ENCODE results near the gene FAM72A.
A peak's percentile ranks its signal among the peaks of the same experiment; 100 is the strongest.
"Not testable (repeated sequence)": the region's sequence is repeated elsewhere in the genome, so short reads cannot be mapped to it uniquely, and the experiment has no call there.

The FAM72A gene

DNA sequence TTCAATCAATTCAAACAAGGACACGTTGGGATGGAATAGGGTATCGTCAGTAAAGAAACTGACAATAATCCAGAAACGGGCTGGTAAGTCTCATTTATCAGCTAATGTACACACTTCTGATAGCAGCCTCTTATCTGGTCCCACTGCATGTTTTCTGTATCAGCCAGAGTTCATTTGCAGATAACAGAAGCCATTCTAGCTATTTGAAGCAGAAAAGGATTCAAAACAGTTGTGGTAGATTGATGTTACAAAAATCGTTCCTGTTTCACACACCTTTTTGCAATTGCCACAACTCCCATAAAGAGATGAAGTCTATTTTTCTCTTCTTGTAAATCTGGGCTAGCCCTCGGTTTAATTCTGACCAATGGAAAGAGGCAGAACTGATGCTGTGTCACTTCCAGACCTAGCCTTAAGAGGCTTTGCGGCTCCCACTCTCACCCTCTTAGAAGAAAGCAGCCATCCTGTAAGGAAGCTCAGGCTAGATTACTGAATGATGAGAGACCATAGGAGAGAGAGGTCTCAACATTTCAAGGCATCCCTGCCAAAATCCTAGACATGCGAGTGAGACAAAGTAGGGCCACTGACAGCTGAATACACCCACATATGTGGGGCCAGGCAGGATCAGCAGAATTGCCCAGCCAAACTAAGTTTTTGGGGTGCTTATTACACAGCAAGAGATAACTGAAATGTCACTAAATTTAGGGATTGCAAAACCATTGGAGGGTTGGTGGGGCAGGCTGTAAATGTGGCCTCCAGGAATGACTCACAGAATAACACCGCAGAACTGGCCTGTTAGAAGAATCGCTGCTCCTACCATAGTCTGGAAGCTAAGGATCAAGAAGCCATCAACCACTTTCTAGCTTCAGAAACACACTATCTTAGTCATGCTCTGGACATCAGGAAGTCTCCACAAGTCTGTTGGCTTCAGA is 24.3 kb downstream of the FAM72A start:
- peak; percentile 4 for DNase-seq
- not testable (repeated sequence) for H3K36me3 ChIP-seq (ENCODE audit: control insufficient read depth, insufficient read depth, low read length); H3K27ac ChIP-seq (ENCODE audit: low read depth, low read length); H2BK5ac ChIP-seq (ENCODE audit: low read length); H3K23ac ChIP-seq (ENCODE audit: low read length); H3K4me3 ChIP-seq (ENCODE audit: low read length); H3K79me1 ChIP-seq (ENCODE audit: low read length); H3K27me3 ChIP-seq (ENCODE audit: insufficient read depth, low read length, poor library complexity); H3K79me2 ChIP-seq (ENCODE audit: control insufficient read depth, insufficient read depth, low read length); H3K9ac ChIP-seq (ENCODE audit: low read length); H3K18ac ChIP-seq (ENCODE audit: low read length); H2AK5ac ChIP-seq (ENCODE audit: low read length); H2BK15ac ChIP-seq (replicated peaks; ENCODE audit: low read depth); H2BK120ac ChIP-seq (ENCODE audit: low read depth, low read length); H3K4me1 ChIP-seq (ENCODE audit: control insufficient read depth, low read depth, low read length); H4K8ac ChIP-seq (ENCODE audit: low read depth, low read length); H3K4me2 ChIP-seq (ENCODE audit: low read length); H4K5ac ChIP-seq (ENCODE audit: low read length); H3K56ac ChIP-seq (ENCODE audit: low read length); H3K4ac ChIP-seq (ENCODE audit: low read depth, low read length)
- WGBS (ENCODE audit: extremely low coverage, insufficient coverage, low lambda C conversion rate) = no CpG with 5 or more reads among the region's 9 CpGs

GRCh38 chr1:206176114-206176502 is 26.5 kb downstream of the FAM72A start:
- not testable (repeated sequence) for H2AK5ac ChIP-seq (ENCODE audit: low read length); H3K4me1 ChIP-seq (ENCODE audit: control insufficient read depth, low read depth, low read length); H2BK120ac ChIP-seq (ENCODE audit: low read depth, low read length); H4K8ac ChIP-seq (ENCODE audit: low read depth, low read length); H3K36me3 ChIP-seq (ENCODE audit: control insufficient read depth, insufficient read depth, low read length); H2BK5ac ChIP-seq (ENCODE audit: low read length); H3K4ac ChIP-seq (ENCODE audit: low read depth, low read length); H3K27me3 ChIP-seq (ENCODE audit: insufficient read depth, low read length, poor library complexity); H3K9ac ChIP-seq (ENCODE audit: low read length); H3K18ac ChIP-seq (ENCODE audit: low read length); H3K23ac ChIP-seq (ENCODE audit: low read length); H2BK15ac ChIP-seq (replicated peaks; ENCODE audit: low read depth); H3K4me3 ChIP-seq (ENCODE audit: low read length); DNase-seq; H3K56ac ChIP-seq (ENCODE audit: low read length); H3K79me2 ChIP-seq (ENCODE audit: control insufficient read depth, insufficient read depth, low read length); H3K27ac ChIP-seq (ENCODE audit: low read depth, low read length); H4K5ac ChIP-seq (ENCODE audit: low read length); H3K4me2 ChIP-seq (ENCODE audit: low read length); H3K79me1 ChIP-seq (ENCODE audit: low read length)
- WGBS (ENCODE audit: extremely low coverage, insufficient coverage, low lambda C conversion rate) = no CpG with 5 or more reads among the region's 2 CpGs

GRCh38 chr1:206175459-206176113 is 27.1 kb downstream of the FAM72A start:
- not testable (repeated sequence) for H3K4me3 ChIP-seq (ENCODE audit: low read length); H3K4me2 ChIP-seq (ENCODE audit: low read length); H3K36me3 ChIP-seq (ENCODE audit: control insufficient read depth, insufficient read depth, low read length); H3K4ac ChIP-seq (ENCODE audit: low read depth, low read length); H2BK5ac ChIP-seq (ENCODE audit: low read length); H3K27me3 ChIP-seq (ENCODE audit: insufficient read depth, low read length, poor library complexity); H3K27ac ChIP-seq (ENCODE audit: low read depth, low read length); H3K18ac ChIP-seq (ENCODE audit: low read length); H3K79me1 ChIP-seq (ENCODE audit: low read length); H2AK5ac ChIP-seq (ENCODE audit: low read length); H4K8ac ChIP-seq (ENCODE audit: low read depth, low read length); H3K79me2 ChIP-seq (ENCODE audit: control insufficient read depth, insufficient read depth, low read length); H3K56ac ChIP-seq (ENCODE audit: low read length); H3K4me1 ChIP-seq (ENCODE audit: control insufficient read depth, low read depth, low read length); H2BK15ac ChIP-seq (replicated peaks; ENCODE audit: low read depth); H3K23ac ChIP-seq (ENCODE audit: low read length); H3K9ac ChIP-seq (ENCODE audit: low read length); H2BK120ac ChIP-seq (ENCODE audit: low read depth, low read length); H4K5ac ChIP-seq (ENCODE audit: low read length)
- DNase-seq = peak; percentile 22
- no CpG with 5 or more reads among the region's 4 CpGs for WGBS (ENCODE audit: extremely low coverage, insufficient coverage, low lambda C conversion rate)

DNA sequence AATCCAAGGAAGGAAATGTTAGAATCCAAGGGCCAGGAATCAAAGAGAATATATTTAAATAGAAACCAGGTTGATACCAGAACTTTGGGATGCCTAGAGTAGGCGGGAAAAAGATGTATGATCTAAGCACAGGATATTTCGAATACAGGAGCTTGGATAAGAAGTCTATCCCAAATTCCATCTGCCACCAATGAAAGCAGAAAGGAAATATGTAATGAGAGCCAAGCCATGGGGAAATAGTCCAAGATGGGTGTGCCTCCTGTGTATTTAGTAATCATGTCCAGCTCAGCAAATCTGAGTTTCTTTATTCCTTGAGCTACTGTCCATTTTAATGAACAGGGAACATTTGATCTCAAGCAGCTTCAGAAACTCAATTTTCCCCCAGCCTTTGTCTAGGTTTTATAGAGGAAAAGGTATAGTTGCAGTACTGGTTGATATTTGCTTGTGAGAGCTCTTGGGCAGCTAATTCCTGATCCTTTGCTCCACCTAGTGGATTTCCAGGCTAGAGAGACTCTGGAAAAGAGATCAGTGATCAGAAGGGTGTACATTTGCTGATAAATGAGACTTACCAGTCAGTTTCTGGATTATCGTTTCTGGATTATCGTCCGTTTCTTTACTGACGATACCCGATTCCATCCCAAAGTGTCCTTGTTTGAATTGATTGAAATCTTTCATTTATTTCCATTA is 28.3 kb downstream of the FAM72A start:
- not testable (repeated sequence) for H2BK15ac ChIP-seq (replicated peaks; ENCODE audit: low read depth); H3K4me3 ChIP-seq (ENCODE audit: low read length); H3K27me3 ChIP-seq (ENCODE audit: insufficient read depth, low read length, poor library complexity); H3K79me2 ChIP-seq (ENCODE audit: control insufficient read depth, insufficient read depth, low read length); H2BK120ac ChIP-seq (ENCODE audit: low read depth, low read length); H3K36me3 ChIP-seq (ENCODE audit: control insufficient read depth, insufficient read depth, low read length); H3K4me1 ChIP-seq (ENCODE audit: control insufficient read depth, low read depth, low read length); H3K79me1 ChIP-seq (ENCODE audit: low read length); H3K27ac ChIP-seq (ENCODE audit: low read depth, low read length); H3K4me2 ChIP-seq (ENCODE audit: low read length); H3K23ac ChIP-seq (ENCODE audit: low read length); H2BK5ac ChIP-seq (ENCODE audit: low read length); H4K5ac ChIP-seq (ENCODE audit: low read length); H2AK5ac ChIP-seq (ENCODE audit: low read length); H3K56ac ChIP-seq (ENCODE audit: low read length); H3K9ac ChIP-seq (ENCODE audit: low read length); H4K8ac ChIP-seq (ENCODE audit: low read depth, low read length); H3K4ac ChIP-seq (ENCODE audit: low read depth, low read length); H3K18ac ChIP-seq (ENCODE audit: low read length); DNase-seq
- no CpG with 5 or more reads among the region's 7 CpGs for WGBS (ENCODE audit: extremely low coverage, insufficient coverage, low lambda C conversion rate)

- not testable (repeated sequence) for H3K27me3 ChIP-seq (ENCODE audit: insufficient read depth, low read length, poor library complexity); H3K23ac ChIP-seq (ENCODE audit: low read length); H3K4me2 ChIP-seq (ENCODE audit: low read length); H3K36me3 ChIP-seq (ENCODE audit: control insufficient read depth, insufficient read depth, low read length); H3K79me2 ChIP-seq (ENCODE audit: control insufficient read depth, insufficient read depth, low read length); H4K8ac ChIP-seq (ENCODE audit: low read depth, low read length); H3K56ac ChIP-seq (ENCODE audit: low read length); H3K79me1 ChIP-seq (ENCODE audit: low read length); H3K18ac ChIP-seq (ENCODE audit: low read length); H2BK120ac ChIP-seq (ENCODE audit: low read depth, low read length); H3K4me3 ChIP-seq (ENCODE audit: low read length); H3K4me1 ChIP-seq (ENCODE audit: control insufficient read depth, low read depth, low read length); H2BK15ac ChIP-seq (replicated peaks; ENCODE audit: low read depth); H4K5ac ChIP-seq (ENCODE audit: low read length); H2AK5ac ChIP-seq (ENCODE audit: low read length); H3K27ac ChIP-seq (ENCODE audit: low read depth, low read length); H3K4ac ChIP-seq (ENCODE audit: low read depth, low read length); H3K9ac ChIP-seq (ENCODE audit: low read length); H2BK5ac ChIP-seq (ENCODE audit: low read length); DNase-seq
- WGBS (ENCODE audit: extremely low coverage, insufficient coverage, low lambda C conversion rate) = no CpG with 5 or more reads among the region's 2 CpGs
Observed at GRCh38 chr1:206173110-206173719, 29.4 kb downstream of the FAM72A start.

Measured in mesendoderm (in vitro differentiated cells).